GM12891 (cell line): ENCODE results near the gene TAS2R41.

Experiments used
- PAX5 ChIP-seq: IDR thresholded peaks from 2 replicates; pipeline ENCODE4 v1.6.1; 2011; ENCODE audit warnings: low read length, moderate library complexity, mild to moderate bottlenecking; ENCODE audit not compliant: insufficient read depth, severe bottlenecking
- POLR2A ChIP-seq: IDR thresholded peaks from 2 replicates; pipeline ENCODE4 v1.6.1; 2011; ENCODE audit warnings: low read depth, low read length, control low read depth
- POLR2AphosphoS5 ChIP-seq: IDR thresholded peaks from 2 replicates; pipeline ENCODE4 v1.6.1; 2011; ENCODE audit warnings: low read depth, low read length, control low read depth
- POU2F2 ChIP-seq: IDR thresholded peaks from 2 replicates; pipeline ENCODE4 v1.6.1; 2011; ENCODE audit warnings: low read depth, mild to moderate bottlenecking, control low read depth, low read length, moderate library complexity
- SPI1 ChIP-seq: IDR thresholded peaks from 2 replicates; pipeline ENCODE4 v1.6.1; 2011; ENCODE audit warnings: low read depth, low read length, control low read depth
- TAF1 ChIP-seq: IDR thresholded peaks from 2 replicates; pipeline ENCODE4 v1.6.1; 2011; ENCODE audit warnings: low read depth, low read length, control low read depth

DNA sequence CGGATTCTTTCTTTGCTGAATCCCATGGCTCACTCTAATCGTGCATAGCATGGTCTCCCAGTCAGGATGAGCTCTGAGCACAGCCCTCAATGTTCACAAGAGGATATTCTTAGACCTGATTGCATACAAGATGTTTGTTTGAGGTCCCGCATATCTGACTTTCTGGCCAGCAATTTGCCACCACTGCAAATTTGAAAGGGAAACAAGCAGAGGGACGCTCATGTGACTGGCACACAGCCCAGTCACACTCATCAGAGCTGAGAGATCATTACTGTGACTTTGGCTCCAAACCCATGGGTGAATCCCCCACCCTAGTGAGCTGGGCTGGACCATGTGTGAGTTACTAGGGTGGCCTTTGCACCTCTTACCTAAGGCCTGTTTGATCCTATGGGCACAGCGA, 9.9 kb downstream of the TAS2R41 start:
- TF ChIP-seq POLR2AphosphoS5: no peak
- TF ChIP-seq TAF1: no peak
- TF ChIP-seq POLR2A: no peak
- TF ChIP-seq SPI1: no peak
- TF ChIP-seq PAX5: no peak
- TF ChIP-seq POU2F2: no peak
